ENCODE results near the gene CLASP1. TPM values are rescaled to one million over a fixed set of nuclear protein-coding genes. Genes with fewer than 3 reads are reported as not detected.

CLASP1 gene
- total RNA-seq, 1 experiment from 2014 or later = 45.9 TPM

GRCh38 chr2:121532347-121532766, 116.9 kb downstream of the CLASP1 start:
- Histone ChIP-seq H2AK5ac (ENCODE audit: insufficient read length, low read length) (no peak overlapping the region), H4K5ac (ENCODE audit: insufficient read length, low read depth, low read length) (no peak overlapping the region), H3K27ac (ENCODE audit: insufficient read length, low read depth, low read length) (no peak overlapping the region), H3K4me2 (ENCODE audit: insufficient read depth, insufficient read length, low read length) (no peak overlapping the region), H2BK20ac (ENCODE audit: low read depth, low read length, poor library complexity, severe bottlenecking) (no peak overlapping the region), H3K4ac (ENCODE audit: low read depth, low read length) (no peak overlapping the region), H3K18ac (ENCODE audit: insufficient read length, low read depth, low read length) (no peak overlapping the region), H4K8ac (replicated peaks; ENCODE audit: insufficient read length, low read depth, low read length) (no peak overlapping the region), H3K14ac (ENCODE audit: insufficient read depth, low read length) (no peak overlapping the region), H2BK12ac (ENCODE audit: insufficient read length, low read depth, low read length) (no peak overlapping the region), H3K79me2 (ENCODE audit: insufficient read depth, low read length) (peaks cover 8% of the 10 kb centered on the region; the same call in 1 of the 2 replicates), H3T11ph (ENCODE audit: low read length) (no peak overlapping the region), H3K9ac (ENCODE audit: extremely low read depth, insufficient read length, low read length) (no peak overlapping the region), H2AFZ (ENCODE audit: low read length) (no peak overlapping the region), H3K56ac (ENCODE audit: insufficient read length, low read depth, low read length) (no peak overlapping the region), H3K79me1 (ENCODE audit: insufficient read depth, low read depth, low read length, poor library complexity, severe bottlenecking) (peaks cover 7% of the 10 kb centered on the region), H4K91ac (ENCODE audit: insufficient read length, low read depth, low read length) (no peak overlapping the region), H3K4me1 (ENCODE audit: insufficient read depth, low read length) (no peaks in the 10 kb centered on the region; the same call in 1 of the 2 replicates), H2BK5ac (ENCODE audit: insufficient read length, low read length) (no peak overlapping the region), H3K23me2 (ENCODE audit: insufficient read length, low read depth, low read length, poor library complexity, severe bottlenecking) (peaks cover 3% of the 10 kb centered on the region), H3K23ac (ENCODE audit: insufficient read length, low read depth, low read length) (no peak overlapping the region), H2BK15ac (ENCODE audit: low read depth, low read length) (no peak overlapping the region), H3K27me3 (ENCODE audit: insufficient read depth, low read length) (no peaks in the 10 kb centered on the region), H4K20me1 (ENCODE audit: control insufficient read depth, insufficient read depth, insufficient read length) (no peaks in the 10 kb centered on the region), H3K9me3 (ENCODE audit: control insufficient read depth, low read depth, low read length) (no peaks in the 10 kb centered on the region), H2BK120ac (ENCODE audit: low read depth, low read length, poor library complexity, severe bottlenecking) (no peak overlapping the region)
- no peak for TF ChIP-seq CTCF (conservative IDR thresholded peaks at IDR 0.05)
- peaks cover 0 to 11% (median 5%) of the 10 kb centered on the region in 3 experiments; a peak in 4 of 7 replicates for H3K36me3 Mint-ChIP-seq (ENCODE audit: insufficient read depth in 1 of 3, low read depth in 3 of 3)
- WGBS (ENCODE audit: extremely low coverage, insufficient read length, low lambda C conversion rate) = no CpG with 5 or more reads among the region's 4 CpGs
- no peaks in the 10 kb centered on the region; the same call in 1 of the 2 replicates for H3K27me3 Mint-ChIP-seq (ENCODE audit: low read depth)
- peak overlapping the region in 2 of 3 experiments; percentile 54 to 86; a peak in 4 of 7 replicates for H3K27ac Mint-ChIP-seq
- DNase-seq = no peak
- H3K9me3 Mint-ChIP-seq = no peaks in the 10 kb centered on the region; a peak in 1 of 5 replicates
- peak overlapping the region in 1 of 2 experiments; percentile 21; a peak in 3 of 5 replicates for H3K4me3 Mint-ChIP-seq
- peaks cover 38 to 44% of the 10 kb centered on the region in 2 experiments for H3K4me1 Mint-ChIP-seq

Data from H9 (cell line).